ENCODE measurements around the gene HSPA1B. TPM values are rescaled to one million over a fixed set of nuclear protein-coding genes. Genes with fewer than 3 reads are reported as not detected.
A peak's percentile ranks its signal among the peaks of the same experiment; 100 is the strongest.

Gene HSPA1B
- polyA plus RNA-seq, 1 donor from 2014 or later: 120 TPM

DNA sequence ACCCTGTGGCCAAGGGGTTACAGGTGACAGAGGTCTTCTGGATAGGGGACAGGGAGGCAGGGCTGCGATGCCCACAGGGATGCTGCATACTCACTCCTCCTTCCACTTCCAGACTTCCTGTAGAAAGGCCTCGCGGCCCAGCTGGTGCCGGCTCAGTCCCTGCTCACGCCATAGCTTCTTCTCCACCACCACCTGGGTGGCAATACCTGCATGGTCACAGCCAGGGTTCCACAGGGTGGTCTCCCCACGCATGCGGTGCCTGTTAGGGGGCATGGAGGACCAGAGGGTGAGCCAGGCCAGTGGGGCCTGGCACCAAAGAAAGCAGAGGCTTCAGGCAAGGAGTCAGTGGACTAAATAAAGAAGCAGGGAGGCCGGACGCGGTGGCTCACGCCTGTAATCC, 42.1 kb upstream of the HSPA1B start:
- H3K36me3 ChIP-seq (ENCODE audit: insufficient read depth, low read length): peaks cover 15% of the 10 kb centered on the region
- no peaks in the 10 kb centered on the region for H3K9me3 ChIP-seq (ENCODE audit: low read length)
- no peaks in the 10 kb centered on the region for H3K27me3 ChIP-seq (ENCODE audit: insufficient read depth, low read depth, low read length)
- no peaks in the 10 kb centered on the region for H3F3A ChIP-seq (ENCODE audit: insufficient read depth, low read length, poor library complexity, severe bottlenecking)
- no peak overlapping the region for H3K9ac ChIP-seq (ENCODE audit: low read length)
- no peak for TF ChIP-seq SMC3 (conservative IDR thresholded peaks at IDR 0.05; ENCODE audit: poor library complexity)
- TF ChIP-seq, protein P1, sequence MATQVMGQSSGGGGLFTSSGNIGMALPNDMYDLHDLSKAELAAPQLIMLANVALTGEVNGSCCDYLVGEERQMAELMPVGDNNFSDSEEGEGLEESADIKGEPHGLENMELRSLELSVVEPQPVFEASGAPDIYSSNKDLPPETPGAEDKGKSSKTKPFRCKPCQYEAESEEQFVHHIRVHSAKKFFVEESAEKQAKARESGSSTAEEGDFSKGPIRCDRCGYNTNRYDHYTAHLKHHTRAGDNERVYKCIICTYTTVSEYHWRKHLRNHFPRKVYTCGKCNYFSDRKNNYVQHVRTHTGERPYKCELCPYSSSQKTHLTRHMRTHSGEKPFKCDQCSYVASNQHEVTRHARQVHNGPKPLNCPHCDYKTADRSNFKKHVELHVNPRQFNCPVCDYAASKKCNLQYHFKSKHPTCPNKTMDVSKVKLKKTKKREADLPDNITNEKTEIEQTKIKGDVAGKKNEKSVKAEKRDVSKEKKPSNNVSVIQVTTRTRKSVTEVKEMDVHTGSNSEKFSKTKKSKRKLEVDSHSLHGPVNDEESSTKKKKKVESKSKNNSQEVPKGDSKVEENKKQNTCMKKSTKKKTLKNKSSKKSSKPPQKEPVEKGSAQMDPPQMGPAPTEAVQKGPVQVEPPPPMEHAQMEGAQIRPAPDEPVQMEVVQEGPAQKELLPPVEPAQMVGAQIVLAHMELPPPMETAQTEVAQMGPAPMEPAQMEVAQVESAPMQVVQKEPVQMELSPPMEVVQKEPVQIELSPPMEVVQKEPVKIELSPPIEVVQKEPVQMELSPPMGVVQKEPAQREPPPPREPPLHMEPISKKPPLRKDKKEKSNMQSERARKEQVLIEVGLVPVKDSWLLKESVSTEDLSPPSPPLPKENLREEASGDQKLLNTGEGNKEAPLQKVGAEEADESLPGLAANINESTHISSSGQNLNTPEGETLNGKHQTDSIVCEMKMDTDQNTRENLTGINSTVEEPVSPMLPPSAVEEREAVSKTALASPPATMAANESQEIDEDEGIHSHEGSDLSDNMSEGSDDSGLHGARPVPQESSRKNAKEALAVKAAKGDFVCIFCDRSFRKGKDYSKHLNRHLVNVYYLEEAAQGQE (IDR thresholded peaks at IDR 0.05; ENCODE audit: borderline replicate concordance): no peak
- no peak for TF ChIP-seq MXI1 (conservative IDR thresholded peaks at IDR 0.05; ENCODE audit: poor library complexity, severe bottlenecking)
- TF ChIP-seq RAD21 (conservative IDR thresholded peaks at IDR 0.05): no peak
- TF ChIP-seq POLR2AphosphoS5 (IDR thresholded peaks at IDR 0.05): no peak
- TF ChIP-seq, protein P2, sequence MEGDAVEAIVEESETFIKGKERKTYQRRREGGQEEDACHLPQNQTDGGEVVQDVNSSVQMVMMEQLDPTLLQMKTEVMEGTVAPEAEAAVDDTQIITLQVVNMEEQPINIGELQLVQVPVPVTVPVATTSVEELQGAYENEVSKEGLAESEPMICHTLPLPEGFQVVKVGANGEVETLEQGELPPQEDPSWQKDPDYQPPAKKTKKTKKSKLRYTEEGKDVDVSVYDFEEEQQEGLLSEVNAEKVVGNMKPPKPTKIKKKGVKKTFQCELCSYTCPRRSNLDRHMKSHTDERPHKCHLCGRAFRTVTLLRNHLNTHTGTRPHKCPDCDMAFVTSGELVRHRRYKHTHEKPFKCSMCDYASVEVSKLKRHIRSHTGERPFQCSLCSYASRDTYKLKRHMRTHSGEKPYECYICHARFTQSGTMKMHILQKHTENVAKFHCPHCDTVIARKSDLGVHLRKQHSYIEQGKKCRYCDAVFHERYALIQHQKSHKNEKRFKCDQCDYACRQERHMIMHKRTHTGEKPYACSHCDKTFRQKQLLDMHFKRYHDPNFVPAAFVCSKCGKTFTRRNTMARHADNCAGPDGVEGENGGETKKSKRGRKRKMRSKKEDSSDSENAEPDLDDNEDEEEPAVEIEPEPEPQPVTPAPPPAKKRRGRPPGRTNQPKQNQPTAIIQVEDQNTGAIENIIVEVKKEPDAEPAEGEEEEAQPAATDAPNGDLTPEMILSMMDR (IDR thresholded peaks at IDR 0.05; ENCODE audit: poor library complexity, severe bottlenecking): no peak
- TF ChIP-seq TAF1 (IDR thresholded peaks at IDR 0.05; ENCODE audit: low read depth): no peak
- TF ChIP-seq EZH2 (IDR thresholded peaks at IDR 0.05; ENCODE audit: borderline replicate concordance, insufficient read depth, low read length, poor library complexity, severe bottlenecking): no peak
- TF ChIP-seq EP300 (conservative IDR thresholded peaks at IDR 0.05; ENCODE audit: poor library complexity, severe bottlenecking): no peak
- H3K4me2 ChIP-seq (ENCODE audit: low read length): no peak overlapping the region
- no peak overlapping the region for H2AFZ ChIP-seq (ENCODE audit: low read depth, low read length)
- no peaks in the 10 kb centered on the region for H4K20me1 ChIP-seq (ENCODE audit: insufficient read depth)
- H3K27ac ChIP-seq (ENCODE audit: low read length): no peak overlapping the region
- H3K9me2 ChIP-seq (ENCODE audit: insufficient read depth, low read length): no peaks in the 10 kb centered on the region
- no peaks in the 10 kb centered on the region for H3K79me2 ChIP-seq (replicated peaks; ENCODE audit: insufficient read depth, low read length)
- no peak overlapping the region for H3K4me3 ChIP-seq (ENCODE audit: low read length)

- no peaks in the 10 kb centered on the region for H3F3A ChIP-seq (ENCODE audit: insufficient read depth, low read length, poor library complexity, severe bottlenecking)
- no peaks in the 10 kb centered on the region for H3K9me3 ChIP-seq (ENCODE audit: low read length)
- H3K79me2 ChIP-seq (replicated peaks; ENCODE audit: insufficient read depth, low read length): peaks cover 18% of the 10 kb centered on the region
- no peak overlapping the region for H3K9ac ChIP-seq (ENCODE audit: low read length)
- no peak overlapping the region for H3K4me3 ChIP-seq (ENCODE audit: low read length)
- H3K4me2 ChIP-seq (ENCODE audit: low read length): no peak overlapping the region
- no peaks in the 10 kb centered on the region for H3K27me3 ChIP-seq (ENCODE audit: insufficient read depth, low read depth, low read length)
- no peak overlapping the region for H2AFZ ChIP-seq (ENCODE audit: low read depth, low read length)
- H4K20me1 ChIP-seq (ENCODE audit: insufficient read depth): no peaks in the 10 kb centered on the region
- no peaks in the 10 kb centered on the region for H3K9me2 ChIP-seq (ENCODE audit: insufficient read depth, low read length)
- no peaks in the 10 kb centered on the region for H3K36me3 ChIP-seq (ENCODE audit: insufficient read depth, low read length)
- no peak overlapping the region for H3K27ac ChIP-seq (ENCODE audit: low read length)
- TF ChIP-seq POLR2AphosphoS5 (IDR thresholded peaks at IDR 0.05) (no peak), SMC3 (conservative IDR thresholded peaks at IDR 0.05; ENCODE audit: poor library complexity) (peak; percentile 52), TAF1 (IDR thresholded peaks at IDR 0.05; ENCODE audit: low read depth) (no peak)
- TF ChIP-seq, protein P2 (IDR thresholded peaks at IDR 0.05; ENCODE audit: poor library complexity, severe bottlenecking): peak; percentile 66
Observed at GRCh38 chr6:31791324-31792089, 36.0 kb upstream of the HSPA1B start.

Measured in neural cell (in vitro differentiated cells).